Astrocyte (in vitro differentiated cells and primary cell): ENCODE results near the gene COL9A1.

Experiments used
- EZH2 ChIP-seq: IDR thresholded peaks from 2 replicates; pipeline ENCODE4 v1.6.1; 2012; ENCODE audit warnings: mild to moderate bottlenecking, low read length, inconsistent platforms; ENCODE audit not compliant: insufficient read depth
- TF ChIP-seq, protein P1 (sequence below): IDR thresholded peaks from 2 replicates; pipeline ENCODE4 v1.5.1; 2011; ENCODE audit warnings: low read depth, mild to moderate bottlenecking, inconsistent platforms, low read length, moderate library complexity; ENCODE audit not compliant: insufficient read depth

DNA sequence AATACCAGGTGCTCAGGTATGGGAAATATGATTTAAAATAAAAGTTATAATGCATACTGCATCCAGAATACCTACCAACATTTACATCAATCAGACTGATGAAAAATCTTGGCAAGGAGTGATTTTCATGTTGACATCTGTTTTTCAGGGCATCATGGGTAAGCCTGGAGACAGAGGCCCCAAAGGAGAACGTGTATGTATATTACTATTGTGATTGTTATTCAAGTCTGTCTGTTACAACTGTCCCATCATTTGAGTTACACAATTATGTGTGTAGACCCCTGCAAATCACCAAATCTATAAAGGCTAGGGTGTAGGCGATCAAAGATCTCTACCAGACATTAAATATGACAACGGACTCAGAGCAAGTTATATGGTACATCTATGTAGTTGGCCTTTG lies 118.2 kb downstream of the COL9A1 start:
- TF ChIP-seq, protein P1, sequence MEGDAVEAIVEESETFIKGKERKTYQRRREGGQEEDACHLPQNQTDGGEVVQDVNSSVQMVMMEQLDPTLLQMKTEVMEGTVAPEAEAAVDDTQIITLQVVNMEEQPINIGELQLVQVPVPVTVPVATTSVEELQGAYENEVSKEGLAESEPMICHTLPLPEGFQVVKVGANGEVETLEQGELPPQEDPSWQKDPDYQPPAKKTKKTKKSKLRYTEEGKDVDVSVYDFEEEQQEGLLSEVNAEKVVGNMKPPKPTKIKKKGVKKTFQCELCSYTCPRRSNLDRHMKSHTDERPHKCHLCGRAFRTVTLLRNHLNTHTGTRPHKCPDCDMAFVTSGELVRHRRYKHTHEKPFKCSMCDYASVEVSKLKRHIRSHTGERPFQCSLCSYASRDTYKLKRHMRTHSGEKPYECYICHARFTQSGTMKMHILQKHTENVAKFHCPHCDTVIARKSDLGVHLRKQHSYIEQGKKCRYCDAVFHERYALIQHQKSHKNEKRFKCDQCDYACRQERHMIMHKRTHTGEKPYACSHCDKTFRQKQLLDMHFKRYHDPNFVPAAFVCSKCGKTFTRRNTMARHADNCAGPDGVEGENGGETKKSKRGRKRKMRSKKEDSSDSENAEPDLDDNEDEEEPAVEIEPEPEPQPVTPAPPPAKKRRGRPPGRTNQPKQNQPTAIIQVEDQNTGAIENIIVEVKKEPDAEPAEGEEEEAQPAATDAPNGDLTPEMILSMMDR: no peak
- TF ChIP-seq EZH2: no peak
